Fibroblast of mammary gland (primary cell): ENCODE measurements around the gene BBLN.
"Not testable (repeated sequence)": the region's sequence is repeated elsewhere in the genome, so short reads cannot be mapped to it uniquely, and the experiment has no call there.

Source experiments
- DNase-seq: peaks from one replicate; pipeline ENCODE4 v3.0.0-alpha.2; 2010; ENCODE audit warnings: low read depth
- H3K4me3 ChIP-seq: 2 replicates; pipeline ENCODE4 v1.5.1; 2011; ENCODE audit warnings: low read depth, mild to moderate bottlenecking, low read length, moderate library complexity; ENCODE audit not compliant: control insufficient read depth
- TF ChIP-seq, protein P1 (sequence below): conservative IDR thresholded peaks from 2 replicates; pipeline ENCODE4 v1.5.1; 2011; ENCODE audit warnings: low read depth, low read length, inconsistent platforms; ENCODE audit not compliant: control insufficient read depth, insufficient read depth

Gene BBLN, protein sequence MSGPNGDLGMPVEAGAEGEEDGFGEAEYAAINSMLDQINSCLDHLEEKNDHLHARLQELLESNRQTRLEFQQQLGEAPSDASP

DNA sequence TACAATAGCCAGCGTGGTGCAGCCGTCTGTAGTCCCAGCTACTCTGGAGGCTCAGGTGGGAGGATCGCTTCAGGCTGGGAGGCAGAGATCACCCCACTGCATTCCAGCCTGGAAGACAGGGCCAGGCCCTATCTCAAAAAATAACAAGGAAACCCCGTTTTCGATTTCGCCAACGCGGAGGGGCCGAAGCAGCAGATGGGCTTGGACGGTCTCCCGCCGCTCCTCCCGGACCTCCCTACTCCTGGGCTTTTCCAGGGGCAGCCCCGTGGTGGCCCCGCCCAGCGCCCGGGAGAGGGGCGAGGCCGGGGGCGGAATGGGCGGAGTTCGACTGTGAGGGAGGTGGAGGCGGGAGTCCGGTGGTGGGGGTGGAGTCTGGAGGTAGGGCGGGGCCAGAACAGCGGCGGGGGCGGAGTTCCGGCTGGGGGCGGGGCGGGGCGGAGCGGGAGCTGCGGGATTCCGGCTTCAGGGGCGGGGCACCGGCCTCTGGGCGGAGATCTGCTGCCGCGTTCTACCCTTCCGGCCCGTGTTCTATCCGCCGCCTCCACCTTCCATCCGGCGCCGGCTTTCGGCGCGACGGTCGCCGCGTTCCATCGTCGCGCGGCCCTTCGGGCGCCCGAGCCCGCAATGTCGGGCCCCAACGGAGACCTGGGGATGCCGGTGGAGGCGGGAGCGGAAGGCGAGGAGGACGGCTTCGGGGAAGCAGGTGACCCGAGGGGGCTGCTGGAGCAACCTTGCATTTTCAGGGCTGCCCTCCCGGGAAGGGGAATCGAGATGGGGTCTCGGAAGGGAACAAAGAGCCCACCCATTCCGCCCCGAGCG is at the start of gene BBLN:
Gene BBLN, plus strand, starts transcription at position 482 of the 819 bp plus-strand sequence. Its CDS starts 143 bp downstream, at position 625.
- TF ChIP-seq, protein P1, sequence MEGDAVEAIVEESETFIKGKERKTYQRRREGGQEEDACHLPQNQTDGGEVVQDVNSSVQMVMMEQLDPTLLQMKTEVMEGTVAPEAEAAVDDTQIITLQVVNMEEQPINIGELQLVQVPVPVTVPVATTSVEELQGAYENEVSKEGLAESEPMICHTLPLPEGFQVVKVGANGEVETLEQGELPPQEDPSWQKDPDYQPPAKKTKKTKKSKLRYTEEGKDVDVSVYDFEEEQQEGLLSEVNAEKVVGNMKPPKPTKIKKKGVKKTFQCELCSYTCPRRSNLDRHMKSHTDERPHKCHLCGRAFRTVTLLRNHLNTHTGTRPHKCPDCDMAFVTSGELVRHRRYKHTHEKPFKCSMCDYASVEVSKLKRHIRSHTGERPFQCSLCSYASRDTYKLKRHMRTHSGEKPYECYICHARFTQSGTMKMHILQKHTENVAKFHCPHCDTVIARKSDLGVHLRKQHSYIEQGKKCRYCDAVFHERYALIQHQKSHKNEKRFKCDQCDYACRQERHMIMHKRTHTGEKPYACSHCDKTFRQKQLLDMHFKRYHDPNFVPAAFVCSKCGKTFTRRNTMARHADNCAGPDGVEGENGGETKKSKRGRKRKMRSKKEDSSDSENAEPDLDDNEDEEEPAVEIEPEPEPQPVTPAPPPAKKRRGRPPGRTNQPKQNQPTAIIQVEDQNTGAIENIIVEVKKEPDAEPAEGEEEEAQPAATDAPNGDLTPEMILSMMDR = no peak
- peak within 1 kb of the TSS; percentile 77 for H3K4me3 ChIP-seq
- DNase-seq = peak; percentile 86

DNA sequence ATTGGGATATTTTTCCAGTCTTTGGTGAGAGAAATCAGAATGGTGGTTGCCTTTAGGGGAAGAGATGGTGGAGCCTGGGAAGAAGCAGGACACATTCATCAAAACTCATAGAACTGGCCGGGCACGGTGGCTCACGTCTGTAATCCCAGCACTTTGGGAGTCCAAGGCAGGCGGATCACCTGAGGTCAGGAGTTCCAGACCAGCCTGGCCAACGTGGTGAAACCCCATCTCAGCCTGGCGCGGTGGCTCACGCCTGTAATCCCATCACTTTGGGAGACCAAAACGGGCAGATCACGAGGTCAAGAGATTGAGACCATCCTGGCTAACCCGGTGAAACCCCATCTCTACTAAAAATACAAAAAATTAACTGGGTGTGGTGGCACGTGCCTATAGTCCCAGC is 48.3 kb upstream of the BBLN start:
- DNase-seq, H3K4me3 ChIP-seq: not testable (repeated sequence)

GRCh38 chr9:128113526-128114325 is 46.3 kb upstream of the BBLN start:
- H3K4me3 ChIP-seq = no peak overlapping the region
- TF ChIP-seq, protein P1 = no peak
- DNase-seq = no peak

DNA sequence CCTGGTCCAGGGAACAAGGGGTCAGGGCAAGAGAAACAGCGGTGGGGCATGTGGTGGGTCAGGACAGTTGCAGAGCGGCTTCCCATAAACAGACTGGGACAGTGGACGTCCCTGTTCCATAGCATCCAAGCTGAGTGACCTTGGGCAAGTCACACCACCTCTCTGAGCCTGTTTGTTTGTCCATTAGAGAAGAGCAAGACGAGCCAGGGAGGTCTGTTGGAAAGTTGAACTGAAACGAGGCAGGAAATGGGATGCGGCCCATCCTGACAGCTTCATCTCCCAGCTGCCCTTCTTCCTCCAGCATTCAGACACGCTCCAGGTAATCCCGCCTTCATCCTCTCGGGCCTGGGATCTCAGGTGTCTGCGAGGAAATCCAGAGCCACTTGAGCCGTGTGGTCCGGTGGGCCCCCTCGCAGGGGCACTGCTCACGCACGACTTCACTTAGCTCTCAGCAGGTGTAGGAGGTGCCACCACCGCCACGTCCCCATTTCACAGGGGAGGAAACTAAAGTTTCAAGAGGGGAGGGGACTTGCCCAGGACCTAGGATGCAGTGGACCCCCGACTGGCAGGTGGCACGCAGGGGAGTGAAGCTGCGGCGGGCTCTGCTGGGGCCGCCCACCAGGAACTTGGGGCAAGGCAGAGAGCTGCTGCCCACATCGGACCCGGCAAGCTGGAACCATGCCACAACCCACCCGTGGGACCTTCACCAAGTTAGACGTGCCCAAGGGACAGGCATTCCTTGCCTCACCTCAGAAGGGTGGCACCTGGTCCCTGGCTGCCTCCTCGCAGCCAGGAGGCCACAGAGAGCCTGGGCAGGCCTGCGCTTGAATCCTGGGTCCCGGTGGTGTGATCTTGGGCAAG is 45.5 kb upstream of the BBLN start:
- DNase-seq = no peak
- TF ChIP-seq, protein P1 = no peak
- no peak overlapping the region for H3K4me3 ChIP-seq

GRCh38 chr9:128115187-128116103 is 44.6 kb upstream of the BBLN start:
- no peak for DNase-seq
- H3K4me3 ChIP-seq = no peak overlapping the region
- TF ChIP-seq, protein P1 = no peak
